ENCODE data around the gene SLC39A9.
"Not testable (repeated sequence)": the region's sequence is repeated elsewhere in the genome, so short reads cannot be mapped to it uniquely, and the experiment has no call there.

SLC39A9 gene

GRCh38 chr14:69480136-69480535, 81.6 kb downstream of the SLC39A9 start:
- no peak for DNase-seq

DNA sequence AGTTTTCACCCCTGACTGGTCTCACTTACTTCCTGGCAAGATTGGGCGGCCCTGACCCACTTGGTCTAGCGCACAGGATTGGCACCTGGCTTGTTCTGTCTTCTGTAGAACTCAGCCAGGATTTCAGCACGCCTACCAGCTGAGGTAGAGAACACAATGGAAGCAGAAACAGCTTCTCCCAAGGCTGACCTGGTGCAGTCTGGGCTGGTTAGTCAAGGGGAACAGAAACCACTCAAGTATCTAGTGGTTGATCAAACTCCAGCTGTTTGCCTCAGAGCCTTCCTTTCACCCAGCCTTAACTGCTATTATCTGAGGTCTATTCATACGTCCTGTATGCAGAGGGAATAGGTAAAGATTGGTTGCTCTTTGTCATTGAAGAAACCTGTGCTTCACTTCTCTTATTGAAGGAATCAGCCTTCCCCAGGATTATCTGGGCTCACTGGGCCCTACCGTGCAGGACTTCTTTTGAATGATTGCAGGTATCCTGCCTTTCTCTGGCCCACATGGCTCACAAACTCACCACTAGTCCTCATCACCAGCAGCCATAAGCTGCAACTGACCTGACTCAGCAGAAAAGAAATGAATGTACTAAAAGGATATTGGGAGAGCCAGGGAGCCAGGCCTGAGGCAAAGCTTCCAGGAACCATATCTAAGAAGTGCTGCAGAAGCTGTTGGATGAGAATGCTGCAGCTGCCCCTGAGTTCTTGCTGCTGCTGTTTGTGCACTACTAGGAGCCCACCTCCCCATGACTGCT, 83.5 kb downstream of the SLC39A9 start:
- DNase-seq, result no peak

DNA sequence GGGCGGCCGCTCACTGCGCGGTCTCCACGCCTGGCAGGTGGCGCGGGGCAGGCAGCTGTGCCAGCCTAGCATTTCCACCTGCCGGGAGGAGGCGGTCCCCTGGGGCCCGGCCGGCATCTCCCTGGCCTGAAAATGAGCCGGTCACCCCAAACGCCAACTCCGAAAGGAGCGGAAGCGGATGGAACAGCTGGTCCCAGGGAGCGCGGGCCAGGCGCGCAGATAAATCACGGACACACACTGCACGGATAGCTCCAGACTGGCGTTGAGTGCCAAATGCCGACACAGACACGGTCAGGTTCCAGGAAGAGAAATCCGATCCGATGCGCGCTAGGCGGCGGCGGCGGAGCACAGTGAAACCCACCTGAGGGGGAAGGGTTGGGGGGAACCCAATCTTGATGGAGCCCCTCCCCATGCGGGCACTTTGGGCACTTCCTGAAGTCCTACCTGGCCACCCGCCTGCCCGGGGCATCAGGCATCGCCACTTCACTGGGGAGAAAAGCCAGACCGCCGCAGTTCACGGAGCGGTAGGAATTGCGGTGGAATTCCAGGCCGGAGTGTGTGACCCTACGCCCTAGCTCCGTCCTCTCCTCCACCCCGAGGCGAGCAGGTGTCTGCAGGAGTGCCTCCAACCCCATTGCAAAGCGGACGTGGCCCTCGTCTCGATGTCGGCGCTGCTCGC, 85.4 kb downstream of the SLC39A9 start:
- no peak for DNase-seq

GRCh38 chr14:69484444-69485314, 86.2 kb downstream of the SLC39A9 start, which contains the start of gene PLEKHD1:
TSS of gene PLEKHD1 (plus strand) at chr14:69484728. CDS start at chr14:69484966, 238 bp downstream.
- DNase-seq, result no peak

- no peak for DNase-seq
Observed at GRCh38 chr14:69485315-69485660, 86.8 kb downstream of the SLC39A9 start.

GRCh38 chr14:69485701-69486100, 87.2 kb downstream of the SLC39A9 start:
- no peak for DNase-seq

- DNase-seq, result no peak
Observed at GRCh38 chr14:69487226-69487625, 88.7 kb downstream of the SLC39A9 start.

DNA sequence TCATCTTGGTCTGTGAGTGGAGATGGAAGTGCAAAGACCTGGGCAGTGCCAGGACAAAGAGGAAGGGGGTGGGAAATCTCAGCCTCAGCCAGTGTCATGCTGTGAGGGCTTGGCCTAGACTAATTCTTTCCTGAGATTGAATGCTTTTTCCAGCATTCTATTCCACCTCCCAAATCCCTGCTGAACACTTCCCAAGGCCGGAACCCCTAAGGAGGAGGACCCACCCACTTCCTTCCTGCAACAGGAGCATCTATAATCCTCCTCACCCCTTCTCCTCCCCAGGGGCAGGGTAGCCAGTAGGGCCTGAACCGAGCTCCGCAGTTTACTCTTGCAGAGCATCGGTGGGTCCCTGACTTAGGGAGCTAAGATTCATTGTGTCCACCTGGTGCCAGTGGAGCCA, 89.3 kb downstream of the SLC39A9 start:
- no peak for DNase-seq

- DNase-seq, result no peak
Observed at GRCh38 chr14:69489495-69489894, 91.0 kb downstream of the SLC39A9 start.

GRCh38 chr14:69490219-69490918, 91.9 kb downstream of the SLC39A9 start:
- no peak for DNase-seq

GRCh38 chr14:69491193-69491592, 92.7 kb downstream of the SLC39A9 start:
- no peak for DNase-seq

DNA sequence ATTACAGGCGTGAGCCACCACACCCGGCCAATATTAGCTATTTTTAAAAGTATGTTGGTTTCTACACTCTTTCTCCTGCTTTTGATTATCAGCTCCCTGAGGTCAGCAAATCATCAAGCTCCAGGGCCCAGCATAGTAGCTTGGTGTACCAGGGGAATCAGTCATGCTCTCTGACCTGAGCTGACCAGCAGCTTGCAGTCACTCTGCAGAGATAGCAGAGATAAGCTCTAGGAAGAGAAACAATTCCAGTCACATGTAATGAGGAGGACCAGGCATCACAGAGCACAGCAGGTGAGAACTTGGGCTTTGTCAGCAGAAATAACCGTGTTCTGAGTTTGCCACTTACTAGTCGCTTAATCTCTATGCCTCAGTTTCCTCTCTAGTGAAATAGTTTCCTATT, 94.5 kb downstream of the SLC39A9 start:
- no peak for DNase-seq

- DNase-seq, result no peak
Observed at GRCh38 chr14:69493791-69494190, 95.3 kb downstream of the SLC39A9 start.

GRCh38 chr14:69495341-69495921, 96.9 kb downstream of the SLC39A9 start:
- DNase-seq, result no peak

DNA sequence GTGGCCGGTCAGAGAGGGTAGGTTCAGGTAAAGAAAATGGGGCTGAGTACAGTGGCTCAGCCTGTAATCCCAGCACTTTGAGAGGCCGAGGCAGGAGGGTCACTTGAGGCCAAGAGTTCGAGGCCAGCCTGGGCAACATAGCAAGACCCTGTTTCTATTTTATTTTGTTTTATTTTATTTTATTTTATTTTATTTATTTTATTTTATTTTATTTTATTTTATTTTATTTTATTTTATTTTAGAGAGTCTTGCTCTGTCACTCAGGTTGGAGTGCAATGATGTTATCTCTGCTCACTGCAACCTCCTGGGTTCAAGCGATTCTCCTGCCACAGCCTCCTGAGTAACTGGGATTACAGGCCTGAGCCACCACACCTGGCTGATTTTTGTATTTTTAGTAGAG, 99.4 kb downstream of the SLC39A9 start:
- DNase-seq, result not testable (repeated sequence)

GRCh38 chr14:69498286-69498685, 99.8 kb downstream of the SLC39A9 start:
- not testable (repeated sequence) for DNase-seq

DNA sequence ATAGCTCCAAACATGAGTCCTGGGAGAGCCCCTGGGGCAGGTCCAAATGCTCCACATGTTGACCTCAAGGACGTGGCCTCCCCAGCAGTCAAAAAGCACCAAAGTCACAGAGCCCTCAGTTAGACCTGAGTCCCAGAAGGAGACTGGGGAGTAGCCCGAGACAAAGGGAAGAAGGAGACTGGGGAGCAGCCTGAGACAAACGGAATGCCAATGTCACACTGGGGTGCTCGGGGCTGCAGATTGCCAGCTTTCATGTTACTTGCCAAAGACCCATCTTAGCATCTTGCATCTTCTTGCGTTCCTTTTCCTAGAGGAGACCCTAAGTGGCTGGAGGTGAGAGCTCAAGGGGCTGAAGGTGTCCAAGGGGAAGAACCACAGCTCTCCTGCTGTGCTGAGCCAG, 100.9 kb downstream of the SLC39A9 start:
- DNase-seq, result no peak

DNA sequence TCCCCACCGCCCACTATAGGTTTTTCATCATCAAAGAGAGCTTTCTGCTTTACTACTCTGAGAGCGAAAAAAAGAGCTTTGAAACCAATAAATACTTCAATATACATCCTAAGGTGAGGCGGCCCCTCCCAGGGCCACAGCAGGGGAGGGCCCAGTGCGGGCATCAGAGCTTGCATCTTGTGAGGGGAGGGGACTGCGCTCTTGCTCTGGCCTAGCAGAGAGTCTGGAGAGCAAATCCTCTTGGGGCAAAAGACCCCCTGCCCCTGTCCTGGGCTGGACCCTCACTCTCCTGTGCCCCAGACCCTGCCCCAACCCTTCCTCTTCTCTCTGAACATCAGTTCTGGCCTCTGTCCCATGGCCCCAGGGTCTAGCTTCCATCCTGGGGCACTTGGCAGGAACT, 101.6 kb downstream of the SLC39A9 start:
- no peak for DNase-seq

DNA sequence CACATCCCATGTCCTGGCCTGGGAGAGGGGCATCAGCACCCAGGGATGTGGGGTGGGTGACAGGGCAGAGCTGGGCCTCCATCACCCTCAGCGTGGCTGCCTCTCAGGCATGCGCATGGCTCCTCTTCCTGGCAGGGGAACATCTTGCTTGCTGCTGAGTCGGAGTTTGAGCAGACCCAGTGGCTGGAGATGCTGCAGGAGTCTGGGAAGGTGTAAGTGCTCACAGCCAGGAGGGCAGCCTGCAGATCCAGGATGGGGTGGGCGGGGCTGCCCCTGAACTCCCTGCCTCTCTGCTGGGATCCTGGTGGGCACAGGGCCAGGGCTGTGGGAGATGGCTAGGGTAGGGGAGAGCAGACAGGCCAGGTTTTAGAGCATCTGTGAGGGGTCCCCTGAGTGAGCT, 102.2 kb downstream of the SLC39A9 start:
- no peak for DNase-seq

DNA sequence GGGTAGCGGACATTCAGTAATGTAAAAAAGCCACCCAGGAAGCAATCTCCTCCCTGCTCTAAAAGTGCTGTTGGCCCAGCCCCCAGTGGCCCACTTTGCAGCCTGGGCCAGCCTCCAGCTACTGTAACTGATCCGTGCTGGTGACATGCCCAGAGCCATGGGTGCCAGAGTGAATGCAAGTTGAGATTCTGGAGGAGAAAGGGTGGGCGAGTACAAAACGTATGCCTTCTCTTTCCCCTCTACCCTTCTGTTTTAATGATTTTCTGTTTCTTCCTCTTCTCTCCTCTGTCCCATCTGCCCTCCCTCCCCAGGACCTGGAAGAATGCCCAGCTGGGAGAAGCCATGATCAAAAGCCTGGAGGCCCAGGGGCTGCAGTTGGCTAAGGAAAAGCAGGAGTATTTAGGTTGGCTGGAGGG, 102.9 kb downstream of the SLC39A9 start:
- DNase-seq, result no peak

- DNase-seq, result no peak
Observed at GRCh38 chr14:69504775-69505174, 106.3 kb downstream of the SLC39A9 start.
